C4-2B (cell line): ENCODE measurements around the gene JAKMIP3.

Experiments
- H3K27ac ChIP-seq: fragments of 450-650 bp; 2 replicates; pipeline ENCODE4 v1.5.1; 2017
- ZFX ChIP-seq: fragments of 450-650 bp; IDR thresholded peaks from 2 replicates; pipeline ENCODE4 v1.6.1; 2017
- TF ChIP-seq, protein P1 (sequence below): fragments of 450-650 bp; conservative IDR thresholded peaks from 2 replicates; pipeline ENCODE4 v1.5.1; 2017; ENCODE audit warnings: mild to moderate bottlenecking

Gene JAKMIP3

DNA sequence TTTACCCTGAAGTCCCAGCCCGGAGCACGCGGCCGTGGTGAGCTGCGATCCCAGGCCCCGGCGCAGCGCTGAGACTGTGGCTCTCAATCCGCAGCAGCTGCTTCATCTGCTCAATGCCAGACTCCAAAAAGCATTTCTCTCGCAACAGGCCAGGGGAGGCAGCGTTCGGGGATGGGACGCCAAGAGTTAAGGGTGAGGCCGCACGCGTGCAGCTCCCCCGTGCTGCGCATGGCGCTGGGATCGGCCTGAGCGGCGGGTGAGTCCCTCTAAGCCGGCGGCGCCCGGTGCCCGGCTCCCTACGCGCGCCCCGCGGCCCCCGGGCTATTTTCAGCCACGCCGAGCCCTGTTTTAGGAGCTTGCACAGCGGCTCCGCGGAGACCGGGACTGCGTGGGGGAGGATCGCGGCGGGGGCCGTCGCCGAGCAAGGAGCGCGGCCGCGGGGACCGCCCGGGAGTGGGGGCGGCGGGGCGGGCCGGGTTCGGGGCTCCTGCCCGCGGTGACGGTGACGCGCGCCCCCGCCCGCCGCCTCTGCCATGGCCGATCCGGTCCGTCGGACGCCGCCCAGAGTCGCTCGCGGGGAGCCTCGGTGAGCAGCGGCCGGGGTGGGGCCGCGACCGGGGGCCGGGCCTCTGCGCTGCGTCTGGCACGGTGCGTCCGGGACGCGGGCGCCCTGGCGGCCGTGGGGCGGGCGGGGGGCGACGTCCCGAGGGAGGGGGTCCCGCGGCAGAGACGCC, 29.4 kb upstream of the JAKMIP3 start:
- peak overlapping the region; percentile 36; the same call in 1 of the 2 replicates for H3K27ac ChIP-seq
- TF ChIP-seq ZFX, result peak; percentile 52; the same call in 1 of the 2 replicates
- TF ChIP-seq, protein P1, sequence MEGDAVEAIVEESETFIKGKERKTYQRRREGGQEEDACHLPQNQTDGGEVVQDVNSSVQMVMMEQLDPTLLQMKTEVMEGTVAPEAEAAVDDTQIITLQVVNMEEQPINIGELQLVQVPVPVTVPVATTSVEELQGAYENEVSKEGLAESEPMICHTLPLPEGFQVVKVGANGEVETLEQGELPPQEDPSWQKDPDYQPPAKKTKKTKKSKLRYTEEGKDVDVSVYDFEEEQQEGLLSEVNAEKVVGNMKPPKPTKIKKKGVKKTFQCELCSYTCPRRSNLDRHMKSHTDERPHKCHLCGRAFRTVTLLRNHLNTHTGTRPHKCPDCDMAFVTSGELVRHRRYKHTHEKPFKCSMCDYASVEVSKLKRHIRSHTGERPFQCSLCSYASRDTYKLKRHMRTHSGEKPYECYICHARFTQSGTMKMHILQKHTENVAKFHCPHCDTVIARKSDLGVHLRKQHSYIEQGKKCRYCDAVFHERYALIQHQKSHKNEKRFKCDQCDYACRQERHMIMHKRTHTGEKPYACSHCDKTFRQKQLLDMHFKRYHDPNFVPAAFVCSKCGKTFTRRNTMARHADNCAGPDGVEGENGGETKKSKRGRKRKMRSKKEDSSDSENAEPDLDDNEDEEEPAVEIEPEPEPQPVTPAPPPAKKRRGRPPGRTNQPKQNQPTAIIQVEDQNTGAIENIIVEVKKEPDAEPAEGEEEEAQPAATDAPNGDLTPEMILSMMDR, result no peak

DNA sequence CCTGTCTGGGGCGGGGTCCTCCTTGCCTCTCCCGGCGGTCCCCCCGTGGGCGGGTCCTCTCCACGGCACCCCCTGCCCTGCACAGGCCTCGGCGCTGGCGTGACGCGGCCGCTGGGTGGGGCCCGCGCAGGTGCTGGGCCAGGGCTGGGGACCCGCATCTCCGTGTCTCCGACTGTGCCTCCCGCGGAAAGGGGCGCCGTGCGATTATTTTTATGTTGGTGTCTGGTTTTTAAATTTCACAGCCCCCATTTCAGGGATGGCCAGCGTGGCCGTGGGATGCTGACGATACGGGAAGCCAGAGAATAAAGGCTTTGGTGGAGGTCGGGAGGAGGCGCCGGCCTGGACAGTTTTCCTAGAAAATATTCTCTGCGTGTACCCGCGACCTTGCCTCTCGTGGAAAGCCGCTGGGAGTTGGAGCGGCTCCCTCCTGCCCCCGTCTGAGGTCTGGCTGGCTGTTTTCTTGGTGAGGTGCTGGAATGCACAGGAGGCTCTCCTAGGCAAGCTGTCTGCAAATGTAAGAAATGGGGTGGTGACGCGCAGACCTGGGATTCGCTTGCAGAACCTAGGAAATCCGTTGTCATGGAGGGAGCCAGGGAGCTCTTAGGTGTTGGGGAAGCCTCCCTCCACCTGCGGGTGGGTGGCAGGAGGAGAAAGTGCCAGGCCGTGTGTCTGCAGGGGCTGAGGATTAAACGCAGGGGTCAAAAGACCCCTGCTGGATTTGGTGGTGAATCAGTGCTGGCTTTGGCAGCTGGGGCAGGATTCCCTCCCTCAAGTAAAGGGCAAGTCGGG, 28.7 kb upstream of the JAKMIP3 start:
- peak overlapping the region; percentile 36; the same call in 1 of the 2 replicates for H3K27ac ChIP-seq

DNA sequence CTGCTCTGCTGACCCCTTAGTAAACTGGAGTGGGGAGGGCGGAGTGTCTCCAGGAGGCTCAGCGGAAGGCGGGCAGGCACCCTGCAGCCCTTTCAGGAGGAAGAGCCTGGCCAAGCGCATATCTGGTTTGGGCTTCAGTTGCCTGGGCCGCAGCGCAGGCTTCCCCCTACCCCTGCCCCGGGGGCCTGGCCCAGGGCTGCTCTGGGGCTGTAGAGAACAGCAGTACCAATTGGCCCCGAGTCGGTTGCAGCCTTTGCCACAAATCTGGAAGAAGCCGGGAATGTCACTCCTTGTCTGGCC, 28.1 kb upstream of the JAKMIP3 start:
- TF ChIP-seq, protein P1, result no peak
- TF ChIP-seq ZFX, result no peak
- no peak overlapping the region for H3K27ac ChIP-seq

More for the DNA sequence above, 28.7 kb upstream of the JAKMIP3 start:
- no peak for TF ChIP-seq ZFX
- TF ChIP-seq, protein P1, result no peak; the same call in 1 of the 2 replicates

DNA sequence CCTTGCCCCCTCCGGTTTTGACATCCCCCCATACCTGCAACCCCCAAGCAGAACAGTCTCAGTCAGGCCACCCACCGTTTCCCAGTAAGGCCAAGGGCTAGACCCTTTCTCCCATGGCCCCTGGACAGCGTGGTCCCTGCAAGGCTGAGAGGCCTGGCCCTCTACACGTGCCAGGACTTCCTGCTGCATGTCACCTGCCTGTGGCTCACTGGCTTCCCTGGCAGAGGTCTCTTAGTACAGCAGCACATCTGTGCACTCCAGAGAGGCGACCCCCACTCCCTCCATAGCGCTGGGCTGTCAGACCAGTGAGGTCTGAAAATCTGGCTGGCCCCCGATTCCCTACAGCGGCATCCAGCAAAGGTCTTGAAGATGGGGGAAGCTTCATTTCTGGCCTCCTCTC, 26.4 kb upstream of the JAKMIP3 start:
- no peak for TF ChIP-seq ZFX
- TF ChIP-seq, protein P1, result no peak
- no peak overlapping the region for H3K27ac ChIP-seq

DNA sequence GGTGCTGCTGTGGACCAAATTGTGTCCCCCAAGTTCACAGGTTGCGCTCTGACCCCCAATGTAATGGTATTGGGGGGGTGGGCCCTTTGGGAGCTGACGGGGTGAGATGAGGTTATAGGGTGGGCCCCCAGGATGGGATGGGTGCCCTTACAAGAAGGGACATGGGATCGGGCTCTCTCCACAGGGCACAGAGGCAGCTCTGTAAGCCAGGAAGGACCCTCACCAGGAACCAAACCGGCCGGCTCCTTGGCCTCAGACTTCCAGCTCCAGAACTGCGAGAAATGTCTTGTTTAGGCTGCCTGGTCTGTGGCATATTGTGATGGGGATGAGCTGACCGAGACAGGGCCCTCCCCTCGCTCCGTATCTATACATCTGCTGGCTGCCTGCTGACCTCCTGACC, 25.7 kb upstream of the JAKMIP3 start:
- H3K27ac ChIP-seq, result no peak overlapping the region
- TF ChIP-seq, protein P1, result no peak
- no peak for TF ChIP-seq ZFX

DNA sequence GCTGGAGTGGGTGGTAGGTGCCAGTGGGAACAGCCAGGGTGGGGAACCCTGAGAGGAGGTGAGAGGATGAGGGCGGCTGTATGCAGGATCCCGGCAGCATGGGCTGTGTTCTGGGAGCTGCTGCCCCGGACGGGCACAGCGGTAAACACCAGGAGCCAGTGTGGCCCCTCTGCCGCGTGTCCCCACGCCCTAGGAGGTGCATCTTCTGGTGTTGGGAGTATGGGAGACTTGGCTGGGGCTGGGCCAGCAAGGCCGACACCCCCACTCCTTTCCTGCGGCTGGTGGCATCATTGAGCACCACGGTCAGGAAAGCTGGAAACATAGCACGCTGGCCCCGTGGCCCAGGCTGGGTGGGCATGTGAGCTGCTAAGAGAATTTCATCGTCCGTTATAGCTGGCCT, 24.4 kb upstream of the JAKMIP3 start:
- no peak overlapping the region for H3K27ac ChIP-seq
- TF ChIP-seq, protein P1, result no peak
- TF ChIP-seq ZFX, result no peak
